Measurements from ENCODE around the gene LPIN1. TPM values are rescaled to one million over a fixed set of nuclear protein-coding genes. Genes with fewer than 3 reads are reported as not detected.

Gene LPIN1
- total and polyA plus RNA-seq, 8 donors: 16.4 to 47.2 (median 20.9) TPM

GRCh38 chr2:11781602-11782001 lies 35.2 kb downstream of the LPIN1 start:
- Histone ChIP-seq H3K27me3 (no peaks in the 10 kb centered on the region), H3K27ac (no peak overlapping the region), H3K4me3 (no peak overlapping the region), H3K36me3 (peaks cover 0 to 82% of the 10 kb centered on the region in 2 donors), H3K9me3 (no peaks in the 10 kb centered on the region), H3K4me1 (peaks cover 7 to 16% of the 10 kb centered on the region in 2 donors)
- DNase-seq (no peak), ATAC-seq (no peak)
- no peak for TF ChIP-seq CTCF (IDR thresholded peaks at IDR 0.05)
- intact Hi-C loops (cut with DNase I): no loop called here

GRCh38 chr2:11784280-11784679 lies 37.8 kb downstream of the LPIN1 start:
- DNase-seq: no peak
- Histone ChIP-seq H3K36me3 (peaks cover 0 to 99% of the 10 kb centered on the region in 2 donors), H3K27me3 (no peaks in the 10 kb centered on the region), H3K4me3 (no peak overlapping the region), H3K4me1 (peaks cover 0 to 2% of the 10 kb centered on the region in 2 donors), H3K27ac (no peak overlapping the region), H3K9me3 (no peaks in the 10 kb centered on the region)
- ATAC-seq: no peak
- intact Hi-C loops (cut with DNase I): loop anchor here in 1 of 2 donors (2.0 kb wide), 1 partner anchor 95 kb away; no protein-coding TSS in a partner anchor
- no peak for TF ChIP-seq CTCF (IDR thresholded peaks at IDR 0.05)

GRCh38 chr2:11784747-11785610 lies 38.5 kb downstream of the LPIN1 start:
- H3K4me1 ChIP-seq: no peaks in the 10 kb centered on the region
- peaks cover 0 to 100% of the 10 kb centered on the region in 2 donors for H3K36me3 ChIP-seq
- peak; percentile 80 to 92 for TF ChIP-seq CTCF (IDR thresholded peaks at IDR 0.05)
- ATAC-seq (peak; percentile 84), DNase-seq (peak in 3 of 4 donors; percentile 68 to 86 (median 74))
- no peak overlapping the region for H3K27ac ChIP-seq
- H3K9me3 ChIP-seq: no peaks in the 10 kb centered on the region
- H3K27me3 ChIP-seq: no peaks in the 10 kb centered on the region
- intact Hi-C loops (cut with DNase I): loop anchor here in 1 of 2 donors (2.0 kb wide), 1 partner anchor 96 kb away; no protein-coding TSS in a partner anchor
- no peak overlapping the region for H3K4me3 ChIP-seq

- intact Hi-C loops (cut with DNase I): loop anchor here in 1 of 2 donors (2.0 kb wide), 1 partner anchor 97 kb away; no protein-coding TSS in a partner anchor
- Histone ChIP-seq H3K27ac (no peak overlapping the region), H3K4me1 (no peaks in the 10 kb centered on the region), H3K9me3 (no peaks in the 10 kb centered on the region), H3K36me3 (peaks cover 0 to 100% of the 10 kb centered on the region in 2 donors), H3K27me3 (no peaks in the 10 kb centered on the region), H3K4me3 (no peak overlapping the region)
- no peak for ATAC-seq
- TF ChIP-seq CTCF (IDR thresholded peaks at IDR 0.05): no peak
- DNase-seq: no peak
These were observed 39.1 kb downstream of the LPIN1 start for GRCh38 chr2:11785611-11785940.

- no peak overlapping the region for H3K27ac ChIP-seq
- DNase-seq (no peak), ATAC-seq (no peak)
- no peaks in the 10 kb centered on the region for H3K27me3 ChIP-seq
- no peaks in the 10 kb centered on the region for H3K4me1 ChIP-seq
- intact Hi-C loops (cut with DNase I): no loop called here
- TF ChIP-seq CTCF (IDR thresholded peaks at IDR 0.05): no peak
- H3K9me3 ChIP-seq: no peaks in the 10 kb centered on the region
- peaks cover 0 to 99% of the 10 kb centered on the region in 2 donors for H3K36me3 ChIP-seq
- no peak overlapping the region for H3K4me3 ChIP-seq
These were observed 39.8 kb downstream of the LPIN1 start for GRCh38 chr2:11786191-11786590.
